HepG2 (cell line): ENCODE data around the gene PSMD9. TPM values are rescaled to one million over a fixed set of nuclear protein-coding genes. Genes with fewer than 3 reads are reported as not detected.

Source experiments
- ATAC-seq: fragments of 200-7000 bp; cut with Tn5 transposase; 3 replicates; pipeline ENCODE4 v1.9.1; 2020; ENCODE audit warnings: mild to moderate bottlenecking, moderate library complexity
- BruUV-seq: library from RNA; stranded (reverse); fragments of 400-500 nt; replicated peaks from 2 replicates; lab custom pipeline; 2021; lab: Mats Ljungman, UMichigan
- CTCF ChIA-PET: fragments of 300-600 bp; formaldehyde crosslinking; extraction: SDS; loops from one replicate; lab custom pipeline; 2021; ENCODE audit warnings: low total read pairs, inconsistent platforms, low intra/inter-chr PET ratio; lab: Yijun Ruan, JAX
- POLR2A ChIA-PET: fragments of 350-600 bp; sonication (Branson Sonifier 250); formaldehyde crosslinking; loops from one replicate; lab custom pipeline; 2020; ENCODE audit warnings: antibody characterized with exemption, inconsistent platforms; lab: Yijun Ruan, JAX
- DNase-seq: peaks from one replicate; pipeline ENCODE4 v3.0.0-alpha.2; 2015; ENCODE audit warnings: low spot score
- FAIRE-seq: peaks from 3 replicates; lab custom pipeline; 2011; peaks lifted over from hg19 to GRCh38; lab: Jason Lieb, UNC
- H2AFZ ChIP-seq: one replicate; pipeline ENCODE4 v1.6.1; 2011; ENCODE audit warnings: low read length, inconsistent platforms
- H3K27ac ChIP-seq: fragments of 300-600 bp; 3 replicates; pipeline ENCODE4 v1.8.0; 2011; ENCODE audit warnings: mixed run types, mild to moderate bottlenecking, mixed read lengths, low read length, inconsistent platforms; ENCODE audit not compliant: insufficient read depth; ENCODE audit errors: extremely low read length
- H3K27me3 ChIP-seq, 2 experiments: fragments of 200-600 bp in 1 of 2; 2 replicates in 1 of 2; 3 replicates in 1 of 2; pipeline versions ENCODE4 v1.6.0 to v1.8.0; 2011; ENCODE audit warnings: low read length in 2 of 2, mild to moderate bottlenecking in 2 of 2, moderate library complexity in 2 of 2, inconsistent platforms in 1 of 2; ENCODE audit not compliant: insufficient read depth in 2 of 2, control insufficient read depth in 1 of 2
- H3K36me3 ChIP-seq, 2 experiments: fragments of 200-600 bp in 1 of 2; replicated peaks in 1 of 2; 2 replicates in 1 of 2; 3 replicates in 1 of 2; pipeline versions ENCODE4 v1.5.1 to v1.8.0; 2011; ENCODE audit warnings: low read length in 2 of 2, inconsistent platforms in 1 of 2; ENCODE audit not compliant: insufficient read depth in 2 of 2, control insufficient read depth in 1 of 2
- H3K4me1 ChIP-seq: 2 replicates; pipeline ENCODE4 v1.5.1; 2012; ENCODE audit warnings: low read length, inconsistent platforms; ENCODE audit not compliant: insufficient read depth
- H3K4me2 ChIP-seq: 2 replicates; pipeline ENCODE4 v1.6.0; 2011; ENCODE audit warnings: low read depth, low read length, inconsistent platforms
- H3K4me3 ChIP-seq, 3 experiments: fragments of 200-600 bp in 1 of 3; sonication (generic), shearing (Covaris generic) in 1 of 3; replicated peaks in 1 of 3; 2 replicates each; pipeline ENCODE4 v1.5.1; 2011 to 2016; ENCODE audit warnings: low read length in 3 of 3, inconsistent platforms in 2 of 3, low read depth in 2 of 3, mild to moderate bottlenecking in 2 of 3, control low read depth in 1 of 3, mixed read lengths in 1 of 3; ENCODE audit not compliant: insufficient read depth in 1 of 3
- H3K79me2 ChIP-seq: one replicate; pipeline ENCODE4 v1.6.1; 2011; ENCODE audit warnings: low read length, inconsistent platforms; ENCODE audit not compliant: insufficient read depth
- H3K9ac ChIP-seq: 2 replicates; pipeline ENCODE4 v1.6.0; 2011; ENCODE audit warnings: mild to moderate bottlenecking, low read depth, low read length, inconsistent platforms; ENCODE audit not compliant: insufficient read depth
- H3K9me3 ChIP-seq: 2 replicates; pipeline ENCODE4 v1.5.1; 2012; ENCODE audit warnings: mild to moderate bottlenecking, low read length
- H4K20me1 ChIP-seq: 2 replicates; pipeline ENCODE4 v1.6.0; 2011; ENCODE audit warnings: inconsistent platforms, mild to moderate bottlenecking, low read length, moderate library complexity; ENCODE audit not compliant: insufficient read depth
- ARHGAP35 ChIP-seq: sonication (generic); formaldehyde crosslinking; IDR thresholded peaks from 2 replicates; pipeline ENCODE4 v1.9.0; 2022; ENCODE audit warnings: mild to moderate bottlenecking, inconsistent platforms, moderate library complexity, missing genetic modification reagents, borderline replicate concordance
- CBX1 ChIP-seq: IDR thresholded peaks from one replicate; pipeline ENCODE4 v1.6.1; 2016; ENCODE audit warnings: antibody characterized with exemption, low read depth
- CENPBD1 ChIP-seq: sonication (generic); formaldehyde crosslinking; IDR thresholded peaks from 2 replicates; pipeline ENCODE4 v1.8.0; 2022; ENCODE audit warnings: missing genetic modification reagents, low read depth, mild to moderate bottlenecking, borderline replicate concordance
- MXD3 ChIP-seq: IDR thresholded peaks from 2 replicates; pipeline ENCODE4 v1.6.1; 2016; ENCODE audit warnings: mild to moderate bottlenecking, missing biosample characterization, missing genetic modification reagents
- NR2F1 ChIP-seq, 2 experiments: fragments of 450-650 bp in 1 of 2; formaldehyde crosslinking in 1 of 2; IDR thresholded peaks; 2 replicates each; pipeline versions ENCODE4 v1.5.0 to v1.6.1; 2016 to 2020; ENCODE audit warnings: mild to moderate bottlenecking in 1 of 2, missing compliant biosample characterization in 1 of 2, missing genetic modification reagents in 1 of 2, moderate library complexity in 1 of 2
- REL ChIP-seq: sonication (generic); formaldehyde crosslinking; conservative IDR thresholded peaks from 2 replicates; pipeline ENCODE4 v1.8.0; 2022; ENCODE audit warnings: mild to moderate bottlenecking, missing genetic modification reagents, moderate library complexity
- SRSF4 ChIP-seq: fragments of 200-400 bp; formaldehyde crosslinking; IDR thresholded peaks from one replicate; pipeline ENCODE4 v1.6.1; 2018; ENCODE audit warnings: mild to moderate bottlenecking, low read depth, low read length, moderate library complexity; ENCODE audit not compliant: poor library complexity, severe bottlenecking
- TAF15 ChIP-seq: fragments of 200-400 bp; formaldehyde crosslinking; IDR thresholded peaks from one replicate; pipeline ENCODE4 v1.6.1; 2018; ENCODE audit warnings: mild to moderate bottlenecking, low read depth, low read length; ENCODE audit not compliant: poor library complexity, severe bottlenecking
- TERF1 ChIP-seq: sonication (generic); formaldehyde crosslinking; IDR thresholded peaks from 2 replicates; pipeline ENCODE4 v1.8.0; 2022; ENCODE audit warnings: mild to moderate bottlenecking, missing genetic modification reagents, moderate library complexity
- ZNF180 ChIP-seq: sonication (generic); formaldehyde crosslinking; IDR thresholded peaks from 2 replicates; pipeline ENCODE4 v1.4.0; 2020; ENCODE audit warnings: low read depth, missing genetic modification reagents, borderline replicate concordance
- ZNF251 ChIP-seq: sonication (generic); formaldehyde crosslinking; IDR thresholded peaks from 2 replicates; pipeline ENCODE4 v1.9.0; 2021; ENCODE audit warnings: mild to moderate bottlenecking, missing genetic modification reagents
- ZNF264 ChIP-seq: sonication (generic); formaldehyde crosslinking; IDR thresholded peaks from 2 replicates; pipeline ENCODE4 v1.4.0; 2020; ENCODE audit warnings: missing genetic modification reagents
- ZNF503 ChIP-seq: sonication (generic); formaldehyde crosslinking; IDR thresholded peaks from 2 replicates; pipeline ENCODE4 v1.4.0; 2020; ENCODE audit warnings: missing genetic modification reagents
- ZNF709 ChIP-seq: sonication (generic); formaldehyde crosslinking; IDR thresholded peaks from 2 replicates; pipeline ENCODE4 v1.5.0; 2020; ENCODE audit warnings: mild to moderate bottlenecking, missing genetic modification reagents
- WGBS: methylation state at CpG from one replicate; pipeline ENCODE4 v1.1.6; 2017; ENCODE audit warnings: low lambda C conversion rate; 5-methylcytosine and 5-hydroxymethylcytosine counted together
- in situ Hi-C: cut with HindIII; loops from 2 replicates; pipeline ENCODE4 v1.10.0; 2017; ENCODE audit warnings: low pct_unique_long_range_greater_than_20kb; ENCODE audit not compliant: extremely low pct_ligation_motif_present
- intact Hi-C: fragments of 100-400 bp; cut with micrococcal nuclease; formaldehyde crosslinking; loops from one replicate; pipeline ENCODE4 v1.10.0; 2022; ENCODE audit not compliant: unreplicated experiment
- polyA plus RNA-seq, 8 experiments: library from polyadenylated mRNA; depleted of rRNA in 3 of 8; stranded (reverse) in 7 of 8; unstranded in 1 of 8; fragments of >200 nt; fragmentation: Illumina TruSeq in 4 of 8; extraction: Trizol in 4 of 8; gene quantifications; 2 replicates each; pipeline versions ENCODE4 v1.2.1 to v1.2.3, GENCODE V29; 2011 to 2016; ENCODE audit warnings: low read depth in 4 of 8, missing spikeins in 1 of 8, mixed read lengths in 1 of 8; ENCODE audit not compliant: insufficient read depth in 1 of 8
- total RNA-seq, 5 experiments: library from RNA; depleted of rRNA; stranded (reverse); fragments of >200 nt; fragmentation: Illumina TruSeq; extraction: Trizol; gene quantifications; 2 replicates each; pipeline ENCODE4 v1.2.3, GENCODE V29; 2016; ENCODE audit warnings: low read depth in 1 of 5

PSMD9 gene
- total and polyA plus RNA-seq, 2 of the 13 experiments (the other 11 are each of a cell fraction or from before 2014, with no cell fraction given), result 41.4 to 61.1 TPM

GRCh38 chr12:121963341-121964018 lies 74.9 kb downstream of the PSMD9 start (continued):
- no peak for TF ChIP-seq TERF1
- TF ChIP-seq ZNF709 (CRISPR knock-in tag), result no peak
- TF ChIP-seq, all 625 proteins: peak for 2

- CTCF ChIA-PET, result no interaction called here
- POLR2A ChIA-PET, result no interaction called here
- BruUV-seq, result no TSS peak
- H3K4me3 ChIP-seq, result no peak overlapping the region
- intact Hi-C loops (no loop called here), in situ Hi-C loops (no loop called here)
- no peak overlapping the region for H3K9ac ChIP-seq
- no peak overlapping the region for H3K27ac ChIP-seq
- no peak overlapping the region for H2AFZ ChIP-seq
- 64% methylated on average over 9 of the region's 9 CpGs for WGBS
- ATAC-seq, result no peak
- H3K79me2 ChIP-seq, result no peaks in the 10 kb centered on the region
- H3K4me1 ChIP-seq, result peaks cover 7% of the 10 kb centered on the region; the same call in 1 of the 2 replicates
- no peak overlapping the region for H3K4me2 ChIP-seq
- FAIRE-seq, result no peak
- peaks cover 0 to 1% of the 10 kb centered on the region in 2 experiments; a peak in 2 of 5 replicates for H3K27me3 ChIP-seq
- no peaks in the 10 kb centered on the region for H3K9me3 ChIP-seq
- DNase-seq, result no peak
- no peaks in the 10 kb centered on the region for H3K36me3 ChIP-seq
- no peaks in the 10 kb centered on the region for H4K20me1 ChIP-seq
- TF ChIP-seq ZNF180 (CRISPR knock-in tag) (no peak), ZNF503 (CRISPR knock-in tag) (no peak), TAF15 (no peak), MXD3 (no peak), CENPBD1 (CRISPR knock-in tag) (no peak), CBX1 (no peak), REL (CRISPR knock-in tag) (no peak), SRSF4 (no peak), ZNF251 (no peak), NR2F1 (CRISPR knock-in tag; IDR thresholded peaks at IDR 0.05) (no peak), ARHGAP35 (CRISPR knock-in tag) (no peak), ZNF264 (CRISPR knock-in tag) (no peak)
These were observed 76.4 kb downstream of the PSMD9 start for GRCh38 chr12:121964813-121965643.
